Mucosa of rectum (tissue), 2 donors: ENCODE results near the gene PDZD4.

Source experiments
- H3K27ac ChIP-seq, 2 donors: one replicate each; pipeline ENCODE4 v1.7.0; 2013; ENCODE audit warnings: inconsistent platforms in 2 of 2, low read depth in 2 of 2, low read length in 2 of 2
- H3K27me3 ChIP-seq, 2 donors: one replicate each; pipeline ENCODE4 v1.7.0; 2013; ENCODE audit warnings: low read length in 2 of 2; ENCODE audit not compliant: control insufficient read depth in 2 of 2, insufficient read depth in 2 of 2
- H3K36me3 ChIP-seq, 2 donors: one replicate each; pipeline ENCODE4 v1.7.0; 2013; ENCODE audit warnings: low read length in 2 of 2; ENCODE audit not compliant: control insufficient read depth in 2 of 2, insufficient read depth in 2 of 2
- H3K4me1 ChIP-seq, 2 donors: one replicate each; pipeline ENCODE4 v1.7.0; 2013; ENCODE audit warnings: low read length in 2 of 2, mild to moderate bottlenecking in 1 of 2; ENCODE audit not compliant: control insufficient read depth in 2 of 2, insufficient read depth in 2 of 2
- H3K4me3 ChIP-seq, 2 donors: one replicate each; pipeline ENCODE4 v1.7.0; 2013; ENCODE audit warnings: low read length in 2 of 2
- H3K9ac ChIP-seq, 2 donors: one replicate each; pipeline ENCODE4 v1.7.0; 2013; ENCODE audit warnings: low read length in 2 of 2, low read depth in 1 of 2, mild to moderate bottlenecking in 1 of 2
- H3K9me3 ChIP-seq, 2 donors: one replicate each; pipeline ENCODE4 v1.7.0; 2013; ENCODE audit warnings: low read length in 2 of 2; ENCODE audit not compliant: control insufficient read depth in 2 of 2
- donor health status: healthy.
- donor health status: Normal muscosa, but diverticular disease.

Gene PDZD4

DNA sequence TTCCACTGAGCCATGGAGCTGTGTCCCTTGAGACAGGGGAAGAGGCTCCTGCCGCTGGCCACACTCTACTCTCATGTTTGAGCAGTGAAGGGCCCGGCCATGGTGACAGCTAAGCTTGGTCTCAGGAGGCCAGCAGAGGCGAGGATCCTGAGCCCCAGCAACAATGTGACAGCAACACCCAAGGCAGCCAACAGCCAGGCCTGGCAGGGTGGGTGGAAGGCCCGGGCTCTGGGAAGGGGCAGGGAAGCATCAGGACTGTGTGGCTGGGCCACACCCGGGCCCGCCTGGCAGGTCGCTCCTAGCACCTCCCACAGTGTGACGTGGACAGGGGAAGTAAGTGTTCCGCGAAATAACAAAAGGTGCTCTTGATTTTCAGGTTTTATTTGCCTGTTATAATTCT is 30.8 kb upstream of the PDZD4 start:
- H3K27me3 ChIP-seq, result peaks cover 12 to 17% of the 10 kb centered on the region in 2 donors
- no peak overlapping the region for H3K4me3 ChIP-seq
- H3K4me1 ChIP-seq, result no peaks in the 10 kb centered on the region
- no peaks in the 10 kb centered on the region for H3K36me3 ChIP-seq
- no peak overlapping the region for H3K27ac ChIP-seq
- H3K9ac ChIP-seq, result no peak overlapping the region
- no peaks in the 10 kb centered on the region for H3K9me3 ChIP-seq

DNA sequence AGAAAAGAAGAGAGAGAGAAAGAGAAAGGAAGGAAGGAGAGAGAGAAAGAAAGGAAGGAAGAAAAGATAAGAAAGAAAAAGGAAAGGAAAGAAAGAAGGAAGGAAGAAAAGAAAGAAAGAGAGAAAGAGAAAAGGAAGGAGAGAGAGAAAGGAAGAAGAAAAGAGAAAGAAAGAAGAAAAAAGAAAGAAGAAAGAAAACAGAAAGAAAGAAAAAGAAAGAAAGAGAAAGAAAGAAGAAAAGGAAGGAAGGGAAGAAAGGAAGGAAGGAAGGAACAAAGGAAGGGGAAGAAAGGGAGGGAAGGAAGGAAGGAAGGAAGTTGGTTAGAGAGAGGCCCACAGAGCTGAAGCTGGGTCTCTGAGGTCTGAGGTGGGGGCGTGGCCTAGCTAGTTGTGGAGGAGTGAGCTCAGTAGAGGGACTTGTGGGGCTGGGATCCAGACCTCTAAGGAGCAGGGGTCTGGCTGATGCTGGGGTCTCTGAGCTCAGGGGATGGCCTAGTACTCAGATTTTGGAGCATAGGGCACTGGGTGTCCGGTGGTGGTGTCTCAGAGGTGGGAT is 27.1 kb upstream of the PDZD4 start:
- H3K4me1 ChIP-seq, result peaks cover 0 to 2% of the 10 kb centered on the region in 2 donors
- H3K27ac ChIP-seq, result no peak overlapping the region
- no peak overlapping the region for H3K9ac ChIP-seq
- H3K27me3 ChIP-seq, result peaks cover 12 to 32% of the 10 kb centered on the region in 2 donors
- no peak overlapping the region for H3K4me3 ChIP-seq
- no peaks in the 10 kb centered on the region for H3K36me3 ChIP-seq
- no peaks in the 10 kb centered on the region for H3K9me3 ChIP-seq

DNA sequence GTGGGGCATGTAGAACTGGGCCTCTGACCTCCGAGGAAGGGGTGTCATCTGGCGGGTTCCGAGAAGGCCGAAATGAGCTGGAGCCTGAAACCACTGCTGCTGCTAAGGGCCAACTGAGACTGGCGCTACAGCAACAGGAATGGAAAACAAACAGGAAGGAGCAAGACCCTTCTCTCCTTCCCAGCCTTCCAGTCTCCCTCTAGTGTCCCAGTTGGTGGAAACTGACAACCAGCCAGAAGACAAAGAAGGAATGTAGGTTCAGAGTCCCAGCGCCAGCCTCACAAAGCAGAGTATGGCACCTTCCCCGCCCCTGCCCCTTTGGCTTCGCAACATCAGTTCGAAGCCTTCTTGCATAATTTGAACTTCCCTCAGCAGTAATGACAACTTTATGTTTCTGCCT is 24.4 kb upstream of the PDZD4 start:
- H3K27ac ChIP-seq, result no peak overlapping the region
- peaks cover 14 to 34% of the 10 kb centered on the region in 2 donors for H3K27me3 ChIP-seq
- peaks cover 0 to 2% of the 10 kb centered on the region in 2 donors for H3K4me1 ChIP-seq
- H3K9ac ChIP-seq, result no peak overlapping the region
- no peak overlapping the region for H3K4me3 ChIP-seq
- no peaks in the 10 kb centered on the region for H3K36me3 ChIP-seq
- no peaks in the 10 kb centered on the region for H3K9me3 ChIP-seq

DNA sequence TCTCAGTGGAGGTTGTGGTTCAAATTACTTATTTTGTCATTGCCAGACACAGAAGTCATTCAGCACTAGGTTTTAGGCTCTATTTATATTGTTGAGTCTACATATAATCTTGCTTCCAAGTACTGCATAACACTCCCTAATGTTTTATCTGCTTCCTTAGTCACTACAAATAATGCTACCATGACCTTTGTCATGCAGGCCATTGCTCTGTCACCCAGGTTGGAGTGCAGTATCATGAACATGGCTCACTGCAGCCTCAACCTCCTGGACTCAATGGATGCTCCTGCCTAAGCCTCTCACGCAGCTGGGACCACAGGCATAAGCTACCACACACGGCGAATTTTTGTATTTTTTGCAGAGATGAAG is 23.5 kb upstream of the PDZD4 start:
- H3K4me1 ChIP-seq, result peaks cover 0 to 2% of the 10 kb centered on the region in 2 donors
- peaks cover 14 to 34% of the 10 kb centered on the region in 2 donors for H3K27me3 ChIP-seq
- H3K9me3 ChIP-seq, result no peaks in the 10 kb centered on the region
- no peak overlapping the region for H3K4me3 ChIP-seq
- H3K36me3 ChIP-seq, result no peaks in the 10 kb centered on the region
- H3K9ac ChIP-seq, result no peak overlapping the region
- H3K27ac ChIP-seq, result no peak overlapping the region

DNA sequence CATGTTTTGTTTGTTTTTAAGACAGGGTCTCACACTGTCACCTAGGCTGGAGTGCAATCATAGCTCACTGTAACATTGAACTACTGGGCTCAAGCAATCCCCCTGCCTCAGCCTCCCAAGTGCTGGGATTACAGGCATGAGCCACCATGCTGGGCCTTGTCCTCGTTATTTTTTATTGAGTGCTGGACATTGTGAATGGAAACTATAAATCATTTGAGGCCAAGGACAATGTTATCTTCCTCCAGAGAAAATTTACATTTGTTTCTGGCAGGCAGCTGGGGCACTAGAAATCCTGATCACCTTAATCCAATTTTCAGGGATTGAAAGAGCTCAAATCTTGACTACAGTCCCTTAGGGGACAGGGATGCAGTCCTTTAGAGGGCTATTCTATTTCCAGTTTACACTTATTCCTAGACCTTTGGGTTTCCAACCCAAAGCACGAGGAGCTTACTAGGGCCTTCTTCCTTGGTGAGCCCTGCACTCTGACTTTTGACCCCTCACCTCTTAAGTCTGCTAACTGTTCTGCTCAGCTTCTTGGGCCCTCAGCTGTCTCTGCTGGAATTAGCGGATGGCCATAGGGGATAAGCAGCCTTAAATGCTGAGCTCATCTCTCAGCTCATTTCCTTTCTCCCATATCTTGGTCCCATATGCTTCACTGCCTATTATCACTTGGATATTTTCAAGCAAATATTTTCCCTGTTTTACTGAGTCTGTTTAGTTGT is 23.0 kb upstream of the PDZD4 start:
- H3K36me3 ChIP-seq, result no peaks in the 10 kb centered on the region

DNA sequence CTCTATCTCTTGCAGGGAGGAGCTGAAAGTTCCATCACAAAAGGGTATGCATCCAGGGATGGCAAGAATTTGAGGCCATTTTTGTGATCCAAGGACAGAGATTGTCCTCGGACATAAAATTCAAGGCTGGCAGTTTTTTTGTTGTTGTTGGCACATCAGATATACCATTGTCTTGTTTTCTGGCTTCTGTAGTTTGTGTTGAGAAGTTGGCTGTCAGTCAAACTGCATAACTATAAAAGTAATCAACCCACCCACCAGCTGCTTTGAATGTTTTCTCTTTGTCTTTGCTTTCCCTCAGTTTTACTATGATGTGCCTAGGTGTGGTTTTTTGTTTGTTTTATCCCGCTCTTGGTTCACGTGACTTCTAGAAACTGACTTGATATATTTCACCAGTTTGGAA is 21.6 kb upstream of the PDZD4 start:
- Histone ChIP-seq H3K9ac (no peak overlapping the region), H3K4me1 (peaks cover 0 to 2% of the 10 kb centered on the region in 2 donors), H3K36me3 (no peaks in the 10 kb centered on the region), H3K9me3 (no peaks in the 10 kb centered on the region), H3K27ac (no peak overlapping the region), H3K4me3 (no peak overlapping the region), H3K27me3 (peaks cover 14 to 27% of the 10 kb centered on the region in 2 donors)

More for the DNA sequence above, 23.0 kb upstream of the PDZD4 start:
- Histone ChIP-seq H3K9ac (no peak overlapping the region), H3K4me3 (no peak overlapping the region), H3K4me1 (peaks cover 0 to 2% of the 10 kb centered on the region in 2 donors), H3K27me3 (peaks cover 14 to 31% of the 10 kb centered on the region in 2 donors), H3K9me3 (no peaks in the 10 kb centered on the region), H3K27ac (no peak overlapping the region)

DNA sequence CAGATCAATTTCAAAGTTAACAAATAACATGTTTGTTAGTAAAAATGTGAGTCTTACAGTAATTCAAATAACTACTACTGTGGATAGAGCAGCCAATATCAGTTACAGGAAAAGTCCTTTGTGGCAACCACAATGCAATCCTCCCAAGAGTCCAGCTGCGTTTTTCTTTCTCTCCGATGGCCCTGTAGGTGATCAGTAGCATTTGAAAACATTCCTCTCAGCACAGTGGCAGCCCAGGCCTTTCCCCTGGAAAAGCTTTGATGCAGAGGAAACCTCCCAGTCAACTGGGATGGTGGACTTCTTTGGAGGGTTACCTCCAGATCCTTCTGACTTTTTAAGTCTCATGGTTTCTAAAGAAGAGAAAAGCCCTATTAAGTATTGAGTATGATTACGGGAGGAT is 18.0 kb upstream of the PDZD4 start:
- Histone ChIP-seq H3K9me3 (no peaks in the 10 kb centered on the region), H3K9ac (no peak overlapping the region), H3K27me3 (peaks cover 15 to 18% of the 10 kb centered on the region in 2 donors), H3K36me3 (no peaks in the 10 kb centered on the region), H3K4me1 (no peaks in the 10 kb centered on the region), H3K4me3 (no peak overlapping the region), H3K27ac (no peak overlapping the region)

DNA sequence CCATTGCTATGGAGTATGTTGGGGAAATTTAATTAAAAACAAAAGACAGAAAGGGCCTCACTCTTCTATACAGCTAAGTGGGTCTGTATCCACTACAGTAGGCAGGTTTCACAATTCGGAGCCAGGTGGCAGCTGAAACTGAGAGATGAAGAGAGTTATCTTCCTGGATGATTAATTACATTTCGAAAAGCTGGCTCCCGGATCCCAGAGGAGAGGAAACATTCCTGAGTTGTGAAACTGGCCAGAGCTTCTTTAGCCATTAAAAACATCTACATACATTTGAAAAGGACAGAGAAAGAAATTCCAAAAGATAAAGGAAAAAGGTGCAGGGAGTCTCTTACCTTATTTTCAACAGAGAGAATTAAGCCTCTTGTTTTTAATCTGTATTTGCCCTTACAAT is 15.5 kb upstream of the PDZD4 start:
- H3K9me3 ChIP-seq, result no peaks in the 10 kb centered on the region
- H3K27me3 ChIP-seq, result peaks cover 15 to 21% of the 10 kb centered on the region in 2 donors
- no peak overlapping the region for H3K4me3 ChIP-seq
- H3K9ac ChIP-seq, result no peak overlapping the region
- no peaks in the 10 kb centered on the region for H3K36me3 ChIP-seq
- H3K27ac ChIP-seq, result no peak overlapping the region
- no peaks in the 10 kb centered on the region for H3K4me1 ChIP-seq

DNA sequence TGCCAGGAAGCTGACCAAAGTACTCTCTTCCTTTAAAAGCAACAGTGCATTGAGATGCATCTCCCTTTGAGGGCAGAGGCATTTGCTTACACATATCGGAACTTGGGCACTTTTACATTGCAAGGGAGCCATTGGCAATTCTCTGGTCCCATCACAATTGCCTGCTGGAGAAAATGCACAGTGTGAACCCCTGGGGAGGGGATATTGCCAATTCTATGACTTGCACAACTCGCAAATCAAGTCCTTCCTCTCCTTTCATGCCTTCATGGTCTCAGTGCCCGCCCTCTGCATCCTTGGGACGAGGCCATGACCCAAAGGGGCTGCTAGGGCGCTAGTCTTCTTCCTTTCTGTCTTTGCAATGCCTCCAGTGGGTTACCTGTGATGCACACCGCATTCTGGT is 14.9 kb upstream of the PDZD4 start:
- Histone ChIP-seq H3K27ac (no peak overlapping the region), H3K4me1 (no peaks in the 10 kb centered on the region), H3K9me3 (no peaks in the 10 kb centered on the region), H3K27me3 (peaks cover 12 to 19% of the 10 kb centered on the region in 2 donors), H3K4me3 (no peak overlapping the region), H3K9ac (no peak overlapping the region), H3K36me3 (no peaks in the 10 kb centered on the region)

DNA sequence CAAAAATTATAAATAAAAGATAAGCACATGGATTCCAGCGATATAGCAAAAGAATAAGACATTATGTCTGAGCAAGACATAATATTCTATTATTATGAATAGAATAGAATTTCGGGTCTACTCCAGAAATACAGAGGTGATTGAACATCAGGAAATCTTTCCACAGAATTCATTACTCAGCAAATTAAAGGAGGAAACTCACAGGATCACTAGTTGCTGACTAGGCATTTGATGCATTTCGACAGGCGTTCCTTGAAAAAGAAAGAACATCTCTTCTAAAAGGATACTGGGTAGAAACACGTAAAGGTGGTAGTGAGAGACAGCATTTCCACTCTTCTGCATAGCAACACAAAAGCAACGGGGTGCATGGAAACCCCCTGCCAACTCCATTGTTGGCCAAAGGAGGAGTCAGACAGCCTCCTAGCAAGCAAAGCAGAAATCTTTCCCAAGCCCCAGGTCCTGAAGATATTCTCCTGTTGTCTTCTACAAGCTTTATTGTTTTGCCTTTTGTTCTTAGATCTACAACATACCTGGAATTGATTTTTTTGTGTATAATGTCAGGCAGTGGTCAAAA is 14.3 kb upstream of the PDZD4 start:
- no peaks in the 10 kb centered on the region for H3K36me3 ChIP-seq
- no peak overlapping the region for H3K27ac ChIP-seq
- H3K27me3 ChIP-seq, result peaks cover 12 to 19% of the 10 kb centered on the region in 2 donors
- no peaks in the 10 kb centered on the region for H3K4me1 ChIP-seq
- no peak overlapping the region for H3K4me3 ChIP-seq
- H3K9me3 ChIP-seq, result no peaks in the 10 kb centered on the region
- no peak overlapping the region for H3K9ac ChIP-seq
